Erythroblast (primary cell): ENCODE measurements around the gene ITPR1.

Experiments
- GATA1 ChIP-seq: IDR thresholded peaks from 2 replicates; pipeline ENCODE4 v1.6.1; 2011; ENCODE audit warnings: low read depth, mild to moderate bottlenecking, control low read depth, low read length, moderate library complexity
- POLR2A ChIP-seq: IDR thresholded peaks from 2 replicates; pipeline ENCODE4 v1.6.1; 2011; ENCODE audit warnings: mild to moderate bottlenecking, low read length

DNA sequence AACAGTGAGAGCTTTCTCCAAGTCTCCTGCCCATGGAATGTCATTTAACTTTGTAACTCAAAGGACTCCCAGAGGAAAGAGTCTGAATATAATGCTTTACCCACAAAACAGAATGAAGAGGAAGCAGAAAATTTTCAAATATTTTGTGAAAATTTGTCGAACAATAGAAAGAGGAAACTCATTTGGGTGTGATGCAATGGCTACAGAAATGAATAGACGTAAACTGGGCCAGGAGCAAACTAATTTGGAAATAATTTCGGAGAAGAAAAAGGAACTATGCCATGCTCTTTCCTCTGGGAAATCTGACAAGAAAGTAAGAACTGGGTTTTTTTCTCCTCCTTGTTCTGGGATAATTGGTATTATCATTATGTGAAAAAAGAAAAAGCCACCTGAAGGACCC is 14.9 kb upstream of the ITPR1 start:
- no peak for TF ChIP-seq POLR2A
- TF ChIP-seq GATA1 = no peak
